NCI-H226 (cell line): ENCODE measurements around the gene APMAP.
"Not testable (repeated sequence)": the region's sequence is repeated elsewhere in the genome, so short reads cannot be mapped to it uniquely, and the experiment has no call there.

ENCODE experiments used
- DNase-seq: peaks from one replicate; pipeline ENCODE4 v3.0.0-alpha.2; 2015

APMAP gene

GRCh38 chr20:24950128-24950835 is 42.3 kb downstream of the APMAP start:
- DNase-seq = no peak

GRCh38 chr20:24949756-24950127 is 42.8 kb downstream of the APMAP start:
- no peak for DNase-seq

- DNase-seq = peak; percentile 21
These were observed 43.4 kb downstream of the APMAP start, which contains the start of gene CST7 for GRCh38 chr20:24948939-24949679. Gene CST7, plus strand, starts transcription at chr20:24949269. Its CDS starts 237 bp downstream, at chr20:24949506.

GRCh38 chr20:24948396-24948938 is 44.1 kb downstream of the APMAP start:
- DNase-seq = not testable (repeated sequence)

- DNase-seq = not testable (repeated sequence)
These were observed 46.2 kb downstream of the APMAP start for GRCh38 chr20:24946376-24946775.

- no peak for DNase-seq
These were observed 48.8 kb downstream of the APMAP start for GRCh38 chr20:24943731-24944130.

- no peak for DNase-seq
These were observed 49.4 kb downstream of the APMAP start for GRCh38 chr20:24943196-24943595.

- DNase-seq = no peak
These were observed 49.9 kb downstream of the APMAP start for GRCh38 chr20:24942679-24943078.

DNA sequence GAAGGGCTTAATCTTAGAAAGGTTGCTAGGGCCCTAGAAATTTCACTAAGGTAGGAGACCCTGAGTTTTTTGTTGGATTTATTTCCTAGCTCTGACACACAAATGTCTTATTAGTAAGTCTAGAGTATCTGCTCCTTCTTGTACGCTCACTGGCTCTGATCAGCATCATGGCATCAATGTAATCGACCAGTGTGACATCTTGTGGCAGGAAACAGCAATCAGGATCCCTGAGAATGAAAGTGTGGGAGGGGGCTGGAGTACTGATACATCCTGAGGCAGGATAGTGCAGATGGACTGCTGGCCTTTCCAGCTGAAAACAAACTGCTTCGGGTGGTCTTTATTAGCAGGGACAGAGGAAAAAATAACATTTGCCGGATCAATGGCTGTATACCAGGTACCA is 53.5 kb downstream of the APMAP start:
- DNase-seq = no peak

GRCh38 chr20:24938498-24938897 is 54.1 kb downstream of the APMAP start:
- no peak for DNase-seq

- DNase-seq = no peak
These were observed 55.0 kb downstream of the APMAP start for GRCh38 chr20:24937579-24937978.

GRCh38 chr20:24936526-24937407 is 55.8 kb downstream of the APMAP start:
- DNase-seq = no peak

DNA sequence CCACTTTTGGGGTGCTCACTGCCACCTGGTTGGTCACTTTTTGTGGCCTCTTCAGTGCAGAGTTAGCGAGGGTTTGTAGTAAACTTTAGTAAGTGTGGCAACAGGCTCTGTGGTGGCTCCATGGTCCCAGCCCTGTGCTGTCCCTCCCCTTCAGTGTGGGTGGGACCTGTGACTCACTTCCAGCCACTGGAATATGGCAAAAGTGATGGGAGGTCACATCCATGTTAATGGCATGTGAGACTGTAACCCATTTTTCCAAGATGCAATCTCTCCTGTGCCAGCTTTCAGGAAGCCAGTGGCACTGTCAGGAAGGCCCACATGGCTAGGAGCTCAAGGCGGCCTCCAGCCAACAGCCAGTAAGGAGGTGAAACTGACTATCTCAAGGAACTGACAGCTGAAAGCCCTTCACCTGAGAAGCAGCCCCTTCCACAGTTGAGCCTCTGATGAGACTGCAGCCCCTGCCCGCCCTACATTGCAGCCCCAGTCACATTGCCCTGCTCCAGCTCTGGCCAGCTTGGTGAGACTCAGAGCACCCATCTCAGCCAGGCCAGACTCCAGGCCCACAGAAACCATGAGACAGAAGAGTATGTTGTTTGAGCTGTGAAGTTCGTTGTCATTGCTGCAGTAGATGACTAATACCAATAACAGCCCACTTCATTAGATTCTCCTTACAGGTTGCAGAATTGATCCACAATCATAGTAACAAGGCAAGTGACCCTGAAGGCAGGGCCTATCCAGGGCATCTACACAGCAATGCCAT is 56.6 kb downstream of the APMAP start:
- DNase-seq = no peak

- DNase-seq = no peak
These were observed 57.4 kb downstream of the APMAP start for GRCh38 chr20:24935140-24935539.

GRCh38 chr20:24934716-24935115 is 57.8 kb downstream of the APMAP start:
- DNase-seq = no peak

DNA sequence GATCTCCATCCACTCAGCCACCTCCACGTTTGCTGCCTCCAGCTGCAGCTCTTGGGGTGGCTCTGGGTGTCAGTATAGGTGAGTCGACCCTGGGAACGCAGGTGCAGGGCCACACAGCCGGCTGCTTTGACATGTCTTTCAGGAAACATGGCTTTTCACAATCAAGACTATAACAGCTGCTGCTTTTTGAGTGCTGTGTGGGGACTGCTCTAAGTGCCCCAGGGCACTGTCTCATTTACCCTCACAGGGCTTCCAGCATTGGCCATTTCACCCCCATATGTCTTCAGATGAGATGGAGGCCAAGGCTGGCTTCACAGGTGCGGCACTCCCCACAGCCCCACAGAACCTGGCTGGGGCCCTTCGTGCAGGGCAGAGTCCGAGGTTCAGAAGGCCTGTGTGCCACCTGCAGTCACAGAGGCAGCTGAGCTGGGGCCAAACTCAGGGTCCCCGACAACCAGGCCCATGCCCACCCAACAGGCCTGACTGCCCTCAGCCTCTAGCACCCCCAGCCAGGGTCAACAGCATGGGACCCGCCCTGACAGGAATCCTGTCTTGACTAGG is 58.4 kb downstream of the APMAP start:
- no peak for DNase-seq

DNA sequence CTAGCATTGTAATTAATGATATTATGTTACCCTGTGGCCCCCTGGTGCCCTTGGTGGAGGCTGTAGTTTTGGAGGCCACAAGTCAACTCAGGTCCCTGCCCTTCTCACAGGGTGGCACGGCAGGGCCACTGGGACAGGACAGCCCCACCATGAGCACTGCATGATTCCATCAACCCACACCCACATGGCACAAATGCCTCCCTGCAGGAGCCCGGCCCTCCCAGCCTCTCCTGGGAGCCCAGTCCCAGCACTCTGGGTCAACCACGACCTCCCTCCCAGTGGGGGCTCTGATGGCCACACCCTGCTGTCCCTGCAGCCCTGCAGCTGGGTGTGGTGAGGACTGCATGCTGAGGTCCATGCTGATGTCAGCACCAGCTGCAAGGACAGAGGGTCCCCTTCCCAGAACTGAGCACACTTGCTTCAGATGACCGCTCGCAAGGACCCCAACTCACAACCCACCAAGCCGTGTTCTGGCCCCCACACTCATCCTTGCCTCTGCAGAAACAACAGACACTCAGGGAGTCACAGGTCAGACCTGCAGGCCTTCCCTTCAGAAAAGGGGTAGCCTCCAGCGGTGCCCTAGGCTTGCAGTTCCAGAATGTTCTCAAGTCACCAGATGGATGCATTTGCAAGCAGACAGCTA is 59.2 kb downstream of the APMAP start:
- no peak for DNase-seq

- DNase-seq = not testable (repeated sequence)
These were observed 60.7 kb downstream of the APMAP start for GRCh38 chr20:24931893-24932292.

DNA sequence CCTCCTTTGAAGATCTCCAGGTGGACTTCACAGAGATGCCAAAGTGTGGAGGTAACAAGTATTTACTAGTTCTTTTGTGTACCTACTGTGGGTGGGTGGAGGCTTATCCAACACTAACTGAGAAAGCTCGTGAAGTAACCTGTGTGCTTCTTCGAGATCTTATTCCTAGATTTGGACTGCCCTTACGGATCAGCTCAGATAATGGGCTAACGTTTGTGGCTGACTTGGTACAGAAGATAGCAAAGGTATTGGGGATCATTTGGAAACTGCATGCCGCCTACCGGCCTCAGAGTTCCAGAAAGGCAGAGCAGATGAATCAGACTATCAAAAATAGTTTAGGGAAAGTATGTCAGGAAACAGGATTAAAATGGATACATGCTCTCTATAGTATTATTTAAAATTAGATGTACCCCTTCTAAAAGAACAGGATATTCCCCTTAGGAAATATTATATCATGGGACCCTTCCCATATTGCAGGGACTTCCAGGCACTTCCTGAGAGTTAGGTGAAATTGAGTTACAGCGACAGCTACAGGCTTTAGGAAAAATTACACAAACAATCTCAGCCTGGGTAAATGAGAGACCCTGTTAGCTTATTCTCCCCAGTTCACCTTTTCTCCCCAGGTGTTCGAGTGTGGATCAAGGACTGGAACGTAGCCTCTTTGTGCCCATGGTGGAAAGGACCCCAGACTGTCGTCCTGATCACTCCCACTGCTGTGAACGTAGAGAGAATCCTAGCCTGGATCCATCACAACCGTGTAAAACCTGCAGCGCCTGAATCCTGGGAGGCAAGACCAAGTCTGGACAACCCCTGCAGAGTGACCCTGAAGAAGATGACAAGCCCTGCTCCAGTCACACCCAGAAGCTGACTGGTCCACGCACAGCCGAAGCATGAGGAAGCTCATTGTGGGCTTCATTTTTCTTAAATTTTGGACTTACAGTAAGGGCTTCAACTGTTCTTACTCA is 61.5 kb downstream of the APMAP start:
- DNase-seq = not testable (repeated sequence)
